ENCODE measurements around the gene DNPEP.
A peak's percentile ranks its signal among the peaks of the same experiment; 100 is the strongest.
"Not testable (repeated sequence)": the region's sequence is repeated elsewhere in the genome, so short reads cannot be mapped to it uniquely, and the experiment has no call there.

DNPEP gene

GRCh38 chr2:219417374-219417773 is 29.7 kb upstream of the DNPEP start:
- H3K4me1 ChIP-seq (ENCODE audit: control insufficient read depth, insufficient read depth, low read length): peaks cover 2% of the 10 kb centered on the region
- H3K27me3 ChIP-seq (replicated peaks; ENCODE audit: control insufficient read depth, insufficient read depth, low read length): peaks cover 3% of the 10 kb centered on the region
- no peak overlapping the region for H3K4me3 ChIP-seq (ENCODE audit: low read length)
- H3K36me3 ChIP-seq (ENCODE audit: control insufficient read depth, insufficient read depth, low read length, severe bottlenecking): no peaks in the 10 kb centered on the region
- DNase-seq (ENCODE audit: low read depth): no peak
- H3K9me3 ChIP-seq (ENCODE audit: control insufficient read depth, low read length): peaks cover 10% of the 10 kb centered on the region
- no peak overlapping the region for H3K9ac ChIP-seq (ENCODE audit: low read length)

- H3K36me3 ChIP-seq (ENCODE audit: control insufficient read depth, insufficient read depth, low read length, severe bottlenecking): no peaks in the 10 kb centered on the region
- peaks cover 10% of the 10 kb centered on the region for H3K9me3 ChIP-seq (ENCODE audit: control insufficient read depth, low read length)
- no peak overlapping the region for H3K9ac ChIP-seq (ENCODE audit: low read length)
- DNase-seq (ENCODE audit: low read depth): no peak
- no peak overlapping the region for H3K4me3 ChIP-seq (ENCODE audit: low read length)
- H3K27me3 ChIP-seq (replicated peaks; ENCODE audit: control insufficient read depth, insufficient read depth, low read length): peaks cover 3% of the 10 kb centered on the region
- H3K4me1 ChIP-seq (ENCODE audit: control insufficient read depth, insufficient read depth, low read length): peaks cover 2% of the 10 kb centered on the region
Measured at GRCh38 chr2:219416938-219417337, 29.2 kb upstream of the DNPEP start.

- Histone ChIP-seq H3K36me3 (ENCODE audit: control insufficient read depth, insufficient read depth, low read length, severe bottlenecking) (no peaks in the 10 kb centered on the region), H3K27me3 (replicated peaks; ENCODE audit: control insufficient read depth, insufficient read depth, low read length) (peaks cover 3% of the 10 kb centered on the region), H3K9ac (ENCODE audit: low read length) (no peak overlapping the region), H3K4me3 (ENCODE audit: low read length) (no peak overlapping the region), H3K9me3 (ENCODE audit: control insufficient read depth, low read length) (peaks cover 10% of the 10 kb centered on the region), H3K4me1 (ENCODE audit: control insufficient read depth, insufficient read depth, low read length) (peaks cover 2% of the 10 kb centered on the region)
- no peak for DNase-seq (ENCODE audit: low read depth)
Measured at GRCh38 chr2:219416235-219416602, 28.5 kb upstream of the DNPEP start.

GRCh38 chr2:219415580-219416234 is 28.0 kb upstream of the DNPEP start:
- H3K9ac ChIP-seq (ENCODE audit: low read length): no peak overlapping the region
- H3K4me1 ChIP-seq (ENCODE audit: control insufficient read depth, insufficient read depth, low read length): peaks cover 2% of the 10 kb centered on the region
- no peak for DNase-seq (ENCODE audit: low read depth)
- H3K36me3 ChIP-seq (ENCODE audit: control insufficient read depth, insufficient read depth, low read length, severe bottlenecking): no peaks in the 10 kb centered on the region
- H3K4me3 ChIP-seq (ENCODE audit: low read length): no peak overlapping the region
- peaks cover 3% of the 10 kb centered on the region for H3K27me3 ChIP-seq (replicated peaks; ENCODE audit: control insufficient read depth, insufficient read depth, low read length)
- H3K9me3 ChIP-seq (ENCODE audit: control insufficient read depth, low read length): peaks cover 10% of the 10 kb centered on the region

- DNase-seq (ENCODE audit: low read depth): no peak
- H3K36me3 ChIP-seq (ENCODE audit: control insufficient read depth, insufficient read depth, low read length, severe bottlenecking): no peaks in the 10 kb centered on the region
- H3K27me3 ChIP-seq (replicated peaks; ENCODE audit: control insufficient read depth, insufficient read depth, low read length): peaks cover 3% of the 10 kb centered on the region
- no peak overlapping the region for H3K9ac ChIP-seq (ENCODE audit: low read length)
- H3K9me3 ChIP-seq (ENCODE audit: control insufficient read depth, low read length): peaks cover 10% of the 10 kb centered on the region
- H3K4me3 ChIP-seq (ENCODE audit: low read length): no peak overlapping the region
- peaks cover 2% of the 10 kb centered on the region for H3K4me1 ChIP-seq (ENCODE audit: control insufficient read depth, insufficient read depth, low read length)
Measured at GRCh38 chr2:219414857-219415256, 27.1 kb upstream of the DNPEP start.

- no peak for DNase-seq (ENCODE audit: low read depth)
- Histone ChIP-seq H3K27me3 (replicated peaks; ENCODE audit: control insufficient read depth, insufficient read depth, low read length) (no peaks in the 10 kb centered on the region), H3K36me3 (ENCODE audit: control insufficient read depth, insufficient read depth, low read length, severe bottlenecking) (no peaks in the 10 kb centered on the region)
Measured at GRCh38 chr2:219410390-219410789, 22.7 kb upstream of the DNPEP start.

GRCh38 chr2:219409619-219410018 is 21.9 kb upstream of the DNPEP start:
- H3K9me3 ChIP-seq (ENCODE audit: control insufficient read depth, low read length): peaks cover 10% of the 10 kb centered on the region

More at GRCh38 chr2:219410390-219410789, 22.7 kb upstream of the DNPEP start:
- no peak overlapping the region for H3K9ac ChIP-seq (ENCODE audit: low read length)
- H3K4me3 ChIP-seq (ENCODE audit: low read length): no peak overlapping the region
- H3K9me3 ChIP-seq (ENCODE audit: control insufficient read depth, low read length): peaks cover 10% of the 10 kb centered on the region
- H3K4me1 ChIP-seq (ENCODE audit: control insufficient read depth, insufficient read depth, low read length): peaks cover 22% of the 10 kb centered on the region

GRCh38 chr2:219408631-219409030 is 20.9 kb upstream of the DNPEP start:
- no peak for DNase-seq (ENCODE audit: low read depth)
- peaks cover 10% of the 10 kb centered on the region for H3K9me3 ChIP-seq (ENCODE audit: control insufficient read depth, low read length)
- H3K36me3 ChIP-seq (ENCODE audit: control insufficient read depth, insufficient read depth, low read length, severe bottlenecking): no peaks in the 10 kb centered on the region
- H3K9ac ChIP-seq (ENCODE audit: low read length): no peak overlapping the region
- H3K27me3 ChIP-seq (replicated peaks; ENCODE audit: control insufficient read depth, insufficient read depth, low read length): no peaks in the 10 kb centered on the region
- H3K4me1 ChIP-seq (ENCODE audit: control insufficient read depth, insufficient read depth, low read length): peaks cover 22% of the 10 kb centered on the region
- H3K4me3 ChIP-seq (ENCODE audit: low read length): no peak overlapping the region

More at GRCh38 chr2:219409619-219410018, 21.9 kb upstream of the DNPEP start:
- Histone ChIP-seq H3K27me3 (replicated peaks; ENCODE audit: control insufficient read depth, insufficient read depth, low read length) (no peaks in the 10 kb centered on the region), H3K36me3 (ENCODE audit: control insufficient read depth, insufficient read depth, low read length, severe bottlenecking) (no peaks in the 10 kb centered on the region), H3K4me1 (ENCODE audit: control insufficient read depth, insufficient read depth, low read length) (peaks cover 22% of the 10 kb centered on the region), H3K9ac (ENCODE audit: low read length) (no peak overlapping the region), H3K4me3 (ENCODE audit: low read length) (no peak overlapping the region)
- DNase-seq (ENCODE audit: low read depth): no peak

GRCh38 chr2:219408204-219408603 is 20.5 kb upstream of the DNPEP start:
- H3K9ac ChIP-seq (ENCODE audit: low read length): no peak overlapping the region
- H3K4me3 ChIP-seq (ENCODE audit: low read length): no peak overlapping the region
- no peaks in the 10 kb centered on the region for H3K36me3 ChIP-seq (ENCODE audit: control insufficient read depth, insufficient read depth, low read length, severe bottlenecking)
- DNase-seq (ENCODE audit: low read depth): no peak
- H3K27me3 ChIP-seq (replicated peaks; ENCODE audit: control insufficient read depth, insufficient read depth, low read length): no peaks in the 10 kb centered on the region
- H3K9me3 ChIP-seq (ENCODE audit: control insufficient read depth, low read length): peaks cover 9% of the 10 kb centered on the region
- H3K4me1 ChIP-seq (ENCODE audit: control insufficient read depth, insufficient read depth, low read length): peaks cover 22% of the 10 kb centered on the region

GRCh38 chr2:219407343-219407742 is 19.6 kb upstream of the DNPEP start:
- not testable (repeated sequence) for H3K9me3 ChIP-seq (ENCODE audit: control insufficient read depth, low read length); H3K36me3 ChIP-seq (ENCODE audit: control insufficient read depth, insufficient read depth, low read length, severe bottlenecking); H3K4me3 ChIP-seq (ENCODE audit: low read length); H3K9ac ChIP-seq (ENCODE audit: low read length); DNase-seq (ENCODE audit: low read depth); H3K27me3 ChIP-seq (replicated peaks; ENCODE audit: control insufficient read depth, insufficient read depth, low read length)
- peaks cover 22% of the 10 kb centered on the region for H3K4me1 ChIP-seq (ENCODE audit: control insufficient read depth, insufficient read depth, low read length)

- Histone ChIP-seq H3K27me3 (replicated peaks; ENCODE audit: control insufficient read depth, insufficient read depth, low read length) (no peaks in the 10 kb centered on the region), H3K9ac (ENCODE audit: low read length) (peak overlapping the region; percentile 54), H3K9me3 (ENCODE audit: control insufficient read depth, low read length) (no peaks in the 10 kb centered on the region), H3K4me3 (ENCODE audit: low read length) (no peak overlapping the region), H3K4me1 (ENCODE audit: control insufficient read depth, insufficient read depth, low read length) (peaks cover 22% of the 10 kb centered on the region), H3K36me3 (ENCODE audit: control insufficient read depth, insufficient read depth, low read length, severe bottlenecking) (no peaks in the 10 kb centered on the region)
- DNase-seq (ENCODE audit: low read depth): peak; percentile 86
Measured at GRCh38 chr2:219406861-219407230, 19.1 kb upstream of the DNPEP start.

Data from adipocyte (in vitro differentiated cells).